Esophagus muscularis mucosa (tissue), 4 donors: ENCODE data around the gene RPL21. TPM values are rescaled to one million over a fixed set of nuclear protein-coding genes. Genes with fewer than 3 reads are reported as not detected.

Experiments
- DNase-seq: peaks from one replicate; pipeline ENCODE4 v3.0.0-alpha.2; 2017; ENCODE audit errors: extremely low spot score
- H3K27ac ChIP-seq, 4 donors: fragments of 200-600 bp; sonication (generic); replicated peaks in 1 of 4; 1 replicate in 3 of 4; 2 replicates in 1 of 4; pipeline ENCODE4 v1.5.1; 2016 to 2019; ENCODE audit warnings: mild to moderate bottlenecking in 1 of 4
- H3K27me3 ChIP-seq, 4 donors: fragments of 200-600 bp; sonication (generic); one replicate each; pipeline versions ENCODE4 v1.5.1 to v1.6.0; 2016 to 2019
- H3K36me3 ChIP-seq, 4 donors: fragments of 200-600 bp; sonication (generic); one replicate each; pipeline ENCODE4 v1.5.1; 2016 to 2019
- H3K4me1 ChIP-seq, 4 donors: fragments of 200-600 bp; sonication (generic); one replicate each; pipeline ENCODE4 v1.5.1; 2016 to 2019
- H3K4me3 ChIP-seq, 4 donors: fragments of 200-600 bp; sonication (generic); 1 replicate in 2 of 4; 2 replicates in 2 of 4; pipeline ENCODE4 v1.5.1; 2016 to 2019; ENCODE audit warnings: mild to moderate bottlenecking in 4 of 4, moderate library complexity in 1 of 4
- H3K9me3 ChIP-seq, 4 donors: fragments of 200-600 bp; sonication (generic); 1 replicate in 3 of 4; 2 replicates in 1 of 4; pipeline ENCODE4 v1.5.1; 2016 to 2019
- CTCF ChIP-seq, 3 experiments: fragments of 200-600 bp in 2 of 3; fragments of 450-650 bp in 1 of 3; sonication (generic) in 2 of 3; IDR thresholded peaks; one replicate each; pipeline ENCODE4 v1.5.1; 2017 to 2019; ENCODE audit warnings: antibody characterized with exemption in 3 of 3, mild to moderate bottlenecking in 2 of 3, moderate library complexity in 1 of 3
- EP300 ChIP-seq: sonication (generic); formaldehyde crosslinking; IDR thresholded peaks from one replicate; pipeline ENCODE4 v1.6.1; 2017; ENCODE audit warnings: antibody characterized with exemption
- POLR2A ChIP-seq: fragments of 450-650 bp; IDR thresholded peaks from one replicate; pipeline ENCODE4 v1.6.1; 2017; ENCODE audit warnings: antibody characterized with exemption, moderate library complexity, mild to moderate bottlenecking, low read depth
- POLR2AphosphoS5 ChIP-seq, 2 donors: sonication (generic); formaldehyde crosslinking; IDR thresholded peaks; one replicate each; pipeline ENCODE4 v1.6.1; 2017; ENCODE audit warnings: antibody characterized with exemption in 2 of 2
- WGBS: methylation state at CpG from one replicate; pipeline ENCODE4 v1.1.5; 2018; 5-methylcytosine and 5-hydroxymethylcytosine counted together
- intact Hi-C: fragments of 100-400 bp; cut with DNase I; formaldehyde crosslinking; loops from one replicate; pipeline ENCODE4 v1.15.1; 2023
- total RNA-seq, 4 donors: library from RNA; depleted of rRNA; stranded (reverse); fragments of >200 nt; gene quantifications; one replicate each; pipeline versions ENCODE4 v1.1.0 to v1.2.1, GENCODE V29; 2016

The RPL21 gene
- total RNA-seq, 4 donors from 2014 or later = 432 to 1,374 (median 1,046) TPM

- Histone ChIP-seq H3K27ac (peak overlapping the region in 3 of 4 donors; percentile 12 to 98 (median 42)), H3K4me1 (peaks cover 23 to 48% (median 39%) of the 10 kb centered on the region in 4 donors), H3K9me3 (no peaks in the 10 kb centered on the region), H3K36me3 (no peaks in the 10 kb centered on the region), H3K27me3 (peaks cover 0 to 6% (median 0%) of the 10 kb centered on the region in 4 donors), H3K4me3 (peak overlapping the region in 1 of 4 donors; percentile 86)
- DNase-seq = no peak
- intact Hi-C loops = loop anchor here (5.0 to 10.0 kb wide), 5 partner anchors 78 to 717 kb away; partner anchors contain the start of genes MTIF3, USP12 and WASF3
- TF ChIP-seq POLR2AphosphoS5 (IDR thresholded peaks at IDR 0.05) (no peak), EP300 (no peak), POLR2A (no peak)
- 53% methylated on average over 4 of the region's 4 CpGs for WGBS
Measured at GRCh38 chr13:27273658-27274425, 22.5 kb downstream of the RPL21 start.

- WGBS = 80% methylated on average over 1 of the region's 1 CpG
- Histone ChIP-seq H3K27ac (peak overlapping the region in 2 of 4 donors; percentile 11 to 42), H3K4me1 (peaks cover 17 to 42% (median 36%) of the 10 kb centered on the region in 4 donors), H3K4me3 (no peak overlapping the region), H3K27me3 (peaks cover 0 to 6% (median 0%) of the 10 kb centered on the region in 4 donors), H3K9me3 (no peaks in the 10 kb centered on the region), H3K36me3 (no peaks in the 10 kb centered on the region)
- TF ChIP-seq CTCF (IDR thresholded peaks at IDR 0.05) (no peak), POLR2AphosphoS5 (IDR thresholded peaks at IDR 0.05) (no peak), POLR2A (no peak), EP300 (no peak)
- no peak for DNase-seq
- intact Hi-C loops = loop anchor here (5.0 to 10.0 kb wide), 5 partner anchors 78 to 717 kb away; partner anchors contain the start of genes MTIF3, USP12 and WASF3
Measured at GRCh38 chr13:27274631-27275030, 23.3 kb downstream of the RPL21 start.

GRCh38 chr13:27276188-27276587, 24.8 kb downstream of the RPL21 start:
- no peak for TF ChIP-seq CTCF (IDR thresholded peaks at IDR 0.05)
- TF ChIP-seq POLR2AphosphoS5 (IDR thresholded peaks at IDR 0.05) = no peak
- no peak for TF ChIP-seq POLR2A
- no peak for TF ChIP-seq EP300
- intact Hi-C loops = loop anchor here (10.0 kb wide), 2 partner anchors 179 to 331 kb away; partner anchors contain the start of gene MTIF3
- Histone ChIP-seq H3K36me3 (no peaks in the 10 kb centered on the region), H3K27ac (peak overlapping the region in 1 of 4 donors; percentile 31), H3K9me3 (no peaks in the 10 kb centered on the region), H3K4me1 (peaks cover 10 to 35% (median 26%) of the 10 kb centered on the region in 4 donors), H3K27me3 (no peaks in the 10 kb centered on the region), H3K4me3 (no peak overlapping the region)
- 50% methylated on average over 7 of the region's 7 CpGs for WGBS
- no peak for DNase-seq

- TF ChIP-seq EP300 (no peak), POLR2A (no peak), POLR2AphosphoS5 (IDR thresholded peaks at IDR 0.05) (no peak), CTCF (IDR thresholded peaks at IDR 0.05) (no peak)
- H3K4me1 ChIP-seq = peaks cover 0 to 1% (median 0%) of the 10 kb centered on the region in 4 donors
- WGBS = 91% methylated on average over 7 of the region's 7 CpGs
- DNase-seq = no peak
- H3K27me3 ChIP-seq = no peaks in the 10 kb centered on the region
- no peaks in the 10 kb centered on the region for H3K9me3 ChIP-seq
- H3K27ac ChIP-seq = no peak overlapping the region
- H3K4me3 ChIP-seq = no peak overlapping the region
- H3K36me3 ChIP-seq = no peaks in the 10 kb centered on the region
- intact Hi-C loops = loop anchor here (10.0 kb wide), 2 partner anchors 175 to 335 kb away; partner anchors contain the start of gene MTIF3
Measured at GRCh38 chr13:27279506-27279905, 28.1 kb downstream of the RPL21 start.

- Histone ChIP-seq H3K9me3 (no peaks in the 10 kb centered on the region), H3K27ac (no peak overlapping the region), H3K4me1 (no peaks in the 10 kb centered on the region), H3K36me3 (no peaks in the 10 kb centered on the region), H3K4me3 (no peak overlapping the region), H3K27me3 (no peaks in the 10 kb centered on the region)
- DNase-seq = no peak
- no peak for TF ChIP-seq POLR2A
- TF ChIP-seq EP300 = no peak
- no peak for TF ChIP-seq CTCF (IDR thresholded peaks at IDR 0.05)
- no peak for TF ChIP-seq POLR2AphosphoS5 (IDR thresholded peaks at IDR 0.05)
- intact Hi-C loops = loop anchor here (5.0 kb wide), 1 partner anchor 293 kb away; no protein-coding TSS in a partner anchor
- 57% methylated on average over 5 of the region's 5 CpGs for WGBS
Measured at GRCh38 chr13:27280009-27280656, 28.8 kb downstream of the RPL21 start.
